Measurements from ENCODE around the gene HEXB. TPM values are rescaled to one million over a fixed set of nuclear protein-coding genes. Genes with fewer than 3 reads are reported as not detected.

The HEXB gene
- total RNA-seq, 3 donors from 2014 or later: 132 to 169 (median 148) TPM

GRCh38 chr5:74643111-74643562 is 41.9 kb upstream of the HEXB start:
- TF ChIP-seq, protein P1, sequence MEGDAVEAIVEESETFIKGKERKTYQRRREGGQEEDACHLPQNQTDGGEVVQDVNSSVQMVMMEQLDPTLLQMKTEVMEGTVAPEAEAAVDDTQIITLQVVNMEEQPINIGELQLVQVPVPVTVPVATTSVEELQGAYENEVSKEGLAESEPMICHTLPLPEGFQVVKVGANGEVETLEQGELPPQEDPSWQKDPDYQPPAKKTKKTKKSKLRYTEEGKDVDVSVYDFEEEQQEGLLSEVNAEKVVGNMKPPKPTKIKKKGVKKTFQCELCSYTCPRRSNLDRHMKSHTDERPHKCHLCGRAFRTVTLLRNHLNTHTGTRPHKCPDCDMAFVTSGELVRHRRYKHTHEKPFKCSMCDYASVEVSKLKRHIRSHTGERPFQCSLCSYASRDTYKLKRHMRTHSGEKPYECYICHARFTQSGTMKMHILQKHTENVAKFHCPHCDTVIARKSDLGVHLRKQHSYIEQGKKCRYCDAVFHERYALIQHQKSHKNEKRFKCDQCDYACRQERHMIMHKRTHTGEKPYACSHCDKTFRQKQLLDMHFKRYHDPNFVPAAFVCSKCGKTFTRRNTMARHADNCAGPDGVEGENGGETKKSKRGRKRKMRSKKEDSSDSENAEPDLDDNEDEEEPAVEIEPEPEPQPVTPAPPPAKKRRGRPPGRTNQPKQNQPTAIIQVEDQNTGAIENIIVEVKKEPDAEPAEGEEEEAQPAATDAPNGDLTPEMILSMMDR (IDR thresholded peaks at IDR 0.05): no peak
- ATAC-seq (no peak), DNase-seq (no peak)
- H3K4me1 ChIP-seq (ENCODE audit: low read depth): peaks cover 9% of the 10 kb centered on the region
- intact Hi-C loops (cut with DNase I, micrococcal nuclease): loop anchor here in 1 of 2 donors (2.0 to 10.0 kb wide), 2 partner anchors 608 to 740 kb away; no protein-coding TSS in a partner anchor
- no peaks in the 10 kb centered on the region for H3K9me3 ChIP-seq
- no peaks in the 10 kb centered on the region for H3K36me3 ChIP-seq (ENCODE audit: low read depth)
- no peak overlapping the region for H3K4me3 ChIP-seq

- Histone ChIP-seq H3K4me3 (no peak overlapping the region), H3K36me3 (ENCODE audit: low read depth) (no peaks in the 10 kb centered on the region), H3K4me1 (ENCODE audit: low read depth) (peaks cover 3% of the 10 kb centered on the region), H3K9me3 (no peaks in the 10 kb centered on the region)
- DNase-seq (no peak), ATAC-seq (no peak)
- intact Hi-C loops (cut with DNase I, micrococcal nuclease): loop anchor here (5.0 to 10.0 kb wide), 2 partner anchors 612 to 745 kb away; no protein-coding TSS in a partner anchor
- TF ChIP-seq, protein P1 (IDR thresholded peaks at IDR 0.05): no peak
These were observed 37.9 kb upstream of the HEXB start for GRCh38 chr5:74647096-74647495.

- intact Hi-C loops (cut with DNase I, micrococcal nuclease): loop anchor here (5.0 to 10.0 kb wide), 2 partner anchors 614 to 747 kb away; no protein-coding TSS in a partner anchor
- H3K9me3 ChIP-seq: no peaks in the 10 kb centered on the region
- H3K4me1 ChIP-seq (ENCODE audit: low read depth): peaks cover 3% of the 10 kb centered on the region
- TF ChIP-seq, protein P1 (IDR thresholded peaks at IDR 0.05): no peak
- no peak overlapping the region for H3K4me3 ChIP-seq
- no peaks in the 10 kb centered on the region for H3K36me3 ChIP-seq (ENCODE audit: low read depth)
- DNase-seq: no peak
- peak; percentile 84 for ATAC-seq
These were observed 36.2 kb upstream of the HEXB start for GRCh38 chr5:74648835-74649293.

DNA sequence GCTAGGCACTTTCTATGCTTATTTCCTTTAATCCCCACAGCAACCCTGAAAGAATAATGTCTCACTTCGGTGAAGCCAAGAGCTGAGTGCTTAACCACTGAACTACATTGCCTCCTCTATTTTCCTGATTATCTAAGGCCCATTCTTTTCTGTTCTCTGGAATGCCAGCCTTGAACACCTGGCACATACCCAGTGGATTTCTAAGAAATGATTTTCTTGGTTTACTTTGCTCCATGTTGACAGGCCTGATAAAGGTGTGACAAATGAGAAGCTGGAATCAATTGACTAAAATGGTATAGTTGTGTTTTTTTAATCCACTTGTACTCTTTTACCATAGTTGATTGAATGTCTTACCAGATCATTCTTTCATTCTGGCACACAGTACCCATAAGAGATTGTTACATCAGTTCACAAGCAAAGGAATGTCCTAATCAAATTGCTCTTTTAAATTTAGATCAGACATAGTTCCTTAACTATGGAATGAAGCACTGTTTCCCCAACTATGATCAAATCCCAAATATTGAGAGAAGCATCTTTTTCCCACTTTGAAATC is 35.5 kb upstream of the HEXB start:
- TF ChIP-seq, protein P1 (IDR thresholded peaks at IDR 0.05): no peak
- no peak for DNase-seq
- Histone ChIP-seq H3K9me3 (no peaks in the 10 kb centered on the region), H3K4me1 (ENCODE audit: low read depth) (peaks cover 3% of the 10 kb centered on the region), H3K4me3 (no peak overlapping the region), H3K36me3 (ENCODE audit: low read depth) (no peaks in the 10 kb centered on the region)
- intact Hi-C loops (cut with DNase I, micrococcal nuclease): loop anchor here (5.0 to 10.0 kb wide), 2 partner anchors 615 to 747 kb away; no protein-coding TSS in a partner anchor
- ATAC-seq: no peak

DNA sequence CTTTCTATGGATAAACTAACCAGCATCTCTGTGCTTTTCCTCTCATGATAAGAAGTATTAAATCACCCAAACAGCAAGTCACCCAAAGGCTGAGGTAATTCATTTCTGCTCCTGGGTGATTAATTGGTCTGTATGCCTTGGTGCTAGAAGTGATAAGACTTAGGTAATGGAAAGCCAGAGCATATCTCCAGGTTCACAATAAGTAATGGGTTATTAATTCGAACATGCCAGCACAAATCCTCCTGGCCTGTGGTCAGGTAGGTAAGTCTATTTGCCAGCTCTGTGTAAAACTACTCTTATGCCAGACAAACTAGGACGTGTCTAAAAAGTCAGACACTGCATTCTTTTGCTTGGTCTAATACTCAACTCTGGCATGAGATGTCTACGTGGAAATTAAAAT is 33.3 kb upstream of the HEXB start:
- ATAC-seq: no peak
- TF ChIP-seq, protein P1 (IDR thresholded peaks at IDR 0.05): no peak
- no peak for DNase-seq

More for the DNA sequence above, 33.3 kb upstream of the HEXB start:
- H3K9me3 ChIP-seq: no peaks in the 10 kb centered on the region
- no peaks in the 10 kb centered on the region for H3K36me3 ChIP-seq (ENCODE audit: low read depth)
- H3K4me1 ChIP-seq (ENCODE audit: low read depth): peaks cover 2% of the 10 kb centered on the region
- no peak overlapping the region for H3K4me3 ChIP-seq
- intact Hi-C loops (cut with DNase I, micrococcal nuclease): no loop called here
